Measurements from ENCODE around the gene HBE1. TPM values are rescaled to one million over a fixed set of nuclear protein-coding genes. Genes with fewer than 3 reads are reported as not detected.

The HBE1 gene
- total and polyA plus RNA-seq, 9 of the 15 experiments (the other 6 are each of a cell fraction or from before 2014, with no cell fraction given): 612 to 10,250 (median 2,181) TPM

DNA sequence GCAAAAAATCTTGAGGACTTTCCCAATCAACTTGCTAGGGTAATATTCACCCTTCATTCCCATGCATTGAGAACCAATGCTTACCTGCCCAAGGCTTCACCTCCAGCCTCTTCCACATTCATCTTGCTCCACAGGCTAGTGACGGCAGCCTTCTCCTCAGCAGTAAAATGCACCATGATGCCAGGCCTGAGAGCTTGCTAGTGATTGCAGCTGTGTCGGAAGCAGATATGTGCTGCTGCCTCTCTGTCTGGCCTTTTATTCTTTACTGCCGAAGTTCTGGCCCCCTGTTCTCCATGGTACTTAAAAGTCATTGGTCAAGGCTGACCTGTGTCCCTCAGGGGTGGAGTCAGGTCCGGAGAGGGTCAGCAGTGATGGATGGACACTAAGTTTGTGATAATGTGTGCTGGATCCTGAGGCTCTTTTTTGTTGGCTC lies at the start of gene HBE1 (continued):
- TF ChIP-seq FOS (IDR thresholded peaks at IDR 0.05; ENCODE audit: extremely low read depth, insufficient read length) (no peak), TRIM28 (IDR thresholded peaks at IDR 0.05) (no peak), ZNF592 (IDR thresholded peaks at IDR 0.05) (peak; percentile 57; the same call in 1 of the 2 replicates), CBFA2T3 (IDR thresholded peaks at IDR 0.05) (0 out of 2 replicates have a peak, but pooled peaks have one; percentile 22), ZNF175 (CRISPR knock-in tag; IDR thresholded peaks at IDR 0.05; ENCODE audit: low read depth) (no peak), IRF2 (CRISPR knock-in tag; IDR thresholded peaks at IDR 0.05) (no peak), ATF4 (CRISPR knock-in tag; IDR thresholded peaks at IDR 0.05) (no peak), POLR2AphosphoS2 (IDR thresholded peaks at IDR 0.05; ENCODE audit: low read length) (peak; percentile 79; the same call in 1 of the 2 replicates), SMAD1 (IDR thresholded peaks at IDR 0.05; ENCODE audit: low read depth, low read length, partially characterized antibody) (peak; percentile 51), NR2C2 (CRISPR knock-in tag; IDR thresholded peaks at IDR 0.05) (no peak), NR2C2 (tag; IDR thresholded peaks at IDR 0.05) (peak; percentile 82; the same call in 1 of the 2 replicates), POLR2G (IDR thresholded peaks at IDR 0.05; ENCODE audit: low read depth, low read length) (peak; percentile 69), POLR2AphosphoS5 (IDR thresholded peaks at IDR 0.05; ENCODE audit: control insufficient read depth, insufficient read depth, low read depth, low read length) (peak; percentile 62), NONO (IDR thresholded peaks at IDR 0.05; ENCODE audit: low read depth in 2 of 2, low read length in 1 of 2) (no peak), KLF1 (tag; IDR thresholded peaks at IDR 0.05) (no peak), NR4A1 (CRISPR knock-in tag; IDR thresholded peaks at IDR 0.05) (no peak), NR4A1 (tag; IDR thresholded peaks at IDR 0.05) (peak; percentile 67), NR2C1 (IDR thresholded peaks at IDR 0.05) (peak; percentile 40; the same call in 1 of the 2 replicates), NR2C1 (tag; IDR thresholded peaks at IDR 0.05) (peak; percentile 80), TBP (optimal IDR thresholded peaks at IDR 0.05; ENCODE audit: low read depth, low read length) (peak; percentile 94)
- TF ChIP-seq, protein P1, sequence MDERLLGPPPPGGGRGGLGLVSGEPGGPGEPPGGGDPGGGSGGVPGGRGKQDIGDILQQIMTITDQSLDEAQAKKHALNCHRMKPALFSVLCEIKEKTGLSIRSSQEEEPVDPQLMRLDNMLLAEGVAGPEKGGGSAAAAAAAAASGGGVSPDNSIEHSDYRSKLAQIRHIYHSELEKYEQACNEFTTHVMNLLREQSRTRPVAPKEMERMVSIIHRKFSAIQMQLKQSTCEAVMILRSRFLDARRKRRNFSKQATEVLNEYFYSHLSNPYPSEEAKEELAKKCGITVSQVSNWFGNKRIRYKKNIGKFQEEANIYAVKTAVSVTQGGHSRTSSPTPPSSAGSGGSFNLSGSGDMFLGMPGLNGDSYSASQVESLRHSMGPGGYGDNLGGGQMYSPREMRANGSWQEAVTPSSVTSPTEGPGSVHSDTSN (CRISPR knock-in tag; IDR thresholded peaks at IDR 0.05; ENCODE audit: low read depth): no peak
- TF ChIP-seq, protein P1 (tag; conservative IDR thresholded peaks at IDR 0.05; ENCODE audit: low read depth): peak; percentile 87

All from K562 (cell line).